Panc1 (cell line): ENCODE data around the gene PLN. TPM values are rescaled to one million over a fixed set of nuclear protein-coding genes. Genes with fewer than 3 reads are reported as not detected.

Experiments used
- ATAC-seq: fragments of 200-7000 bp; cut with Tn5 transposase; 2 replicates; pipeline ENCODE4 v1.9.1; 2020; ENCODE audit warnings: mild to moderate bottlenecking, moderate library complexity
- BruUV-seq: library from RNA; stranded (reverse); fragments of 400-500 nt; replicated peaks from 2 replicates; lab custom pipeline; 2021; lab: Mats Ljungman, UMichigan
- CTCF ChIA-PET: fragments of 300-600 bp; sonication (Branson Sonifier 250); formaldehyde crosslinking; loops from one replicate; lab custom pipeline; 2022; ENCODE audit warnings: antibody characterized with exemption; lab: Charles Lee
- POLR2A ChIA-PET: fragments of 300-600 bp; sonication (Branson Sonifier 250); formaldehyde crosslinking; loops from one replicate; lab custom pipeline; 2022; ENCODE audit warnings: antibody characterized with exemption; lab: Charles Lee
- DNase-seq: peaks from one replicate; pipeline ENCODE4 v3.0.0-alpha.2; 2010; ENCODE audit warnings: low read depth, low spot score
- H3K27ac ChIP-seq: 2 replicates; pipeline ENCODE4 v1.5.1; 2011; ENCODE audit warnings: mild to moderate bottlenecking, low read length, inconsistent platforms
- H3K27me3 ChIP-seq: fragments of 200-500 bp; sonication (Bioruptor generic); 2 replicates; pipeline ENCODE4 v1.6.0; 2014; ENCODE audit warnings: low read length, inconsistent platforms; ENCODE audit not compliant: control insufficient read depth, insufficient read depth
- H3K36me3 ChIP-seq: fragments of 200-500 bp; sonication (Bioruptor generic); 2 replicates; pipeline ENCODE4 v1.5.1; 2014; ENCODE audit warnings: inconsistent platforms, mild to moderate bottlenecking, low read length, moderate library complexity; ENCODE audit not compliant: control insufficient read depth, insufficient read depth
- H3K4me1 ChIP-seq: 2 replicates; pipeline ENCODE4 v1.5.1; 2011; ENCODE audit warnings: inconsistent platforms, mild to moderate bottlenecking, low read length, moderate library complexity; ENCODE audit not compliant: control insufficient read depth, insufficient read depth
- H3K4me3 ChIP-seq, 2 experiments: 2 replicates each; pipeline ENCODE4 v1.5.1; 2011 to 2012; ENCODE audit warnings: low read depth in 2 of 2, low read length in 2 of 2, mild to moderate bottlenecking in 2 of 2, inconsistent platforms in 1 of 2, moderate library complexity in 1 of 2
- H3K9me3 ChIP-seq: fragments of 200-500 bp; sonication (Bioruptor generic); 2 replicates; pipeline ENCODE4 v1.5.1; 2014; ENCODE audit warnings: low read depth, mild to moderate bottlenecking, inconsistent platforms, low read length, moderate library complexity; ENCODE audit not compliant: control insufficient read depth, insufficient read depth
- POLR2AphosphoS5 ChIP-seq: IDR thresholded peaks from 2 replicates; pipeline ENCODE4 v1.6.1; 2012; ENCODE audit warnings: mild to moderate bottlenecking, low read depth, low read length, moderate library complexity
- SIN3A ChIP-seq: IDR thresholded peaks from 2 replicates; pipeline ENCODE4 v1.6.1; 2012; ENCODE audit warnings: low read depth, mild to moderate bottlenecking, low read length, moderate library complexity, borderline replicate concordance; ENCODE audit not compliant: insufficient read depth
- TCF7L2 ChIP-seq: IDR thresholded peaks from 2 replicates; pipeline ENCODE4 v1.6.1; 2011; ENCODE audit warnings: mild to moderate bottlenecking, low read depth, low read length, inconsistent platforms
- in situ Hi-C: cut with HindIII; loops from 2 replicates; pipeline ENCODE4 v1.10.0; 2016; ENCODE audit warnings: low sequenced_read_pairs, low pct_unique_long_range_greater_than_20kb
- intact Hi-C: fragments of 100-400 bp; cut with micrococcal nuclease; formaldehyde crosslinking; loops from one replicate; pipeline ENCODE4 v1.10.0; 2022; ENCODE audit not compliant: unreplicated experiment
- total RNA-seq: library from RNA; stranded (reverse); gene quantifications from one replicate; pipeline ENCODE4 v1.2.1, GENCODE V29; 2021; ENCODE audit not compliant: unreplicated experiment
- TF ChIP-seq, protein P1 (sequence below): fragments of 450-650 bp; IDR thresholded peaks from 2 replicates; pipeline ENCODE4 v1.5.1; 2017; ENCODE audit warnings: mild to moderate bottlenecking
- TF ChIP-seq, protein P2 (sequence below), 2 experiments: IDR thresholded peaks; 2 replicates each; pipeline ENCODE4 v1.6.1; 2011 to 2012; ENCODE audit warnings: low read depth in 2 of 2, control low read depth in 1 of 2, low read length in 1 of 2, mild to moderate bottlenecking in 1 of 2, moderate library complexity in 1 of 2; ENCODE audit not compliant: insufficient read depth in 1 of 2

Gene PLN
- total RNA-seq, 1 experiment from 2014 or later, result not detected

DNA sequence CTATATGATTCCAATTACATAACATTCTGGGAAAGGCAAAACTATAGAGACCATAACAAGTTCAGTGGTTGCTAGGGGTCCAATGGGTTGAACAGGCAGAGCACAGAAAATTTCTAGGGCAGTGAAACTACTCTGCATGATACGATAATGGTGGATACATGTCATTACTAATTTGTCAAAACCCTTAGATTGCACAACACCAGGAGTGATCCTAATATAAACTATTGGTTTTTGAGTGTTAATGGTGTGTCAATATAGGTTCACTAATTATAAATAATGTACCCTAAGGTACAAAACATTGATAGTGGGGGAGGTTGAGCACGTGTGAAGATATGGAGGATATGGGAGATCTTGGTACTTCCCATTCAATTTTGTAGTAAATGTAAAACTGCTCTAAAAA is 42.4 kb upstream of the PLN start:
- BruUV-seq, result no TSS peak
- H3K9me3 ChIP-seq, result no peaks in the 10 kb centered on the region
- no peak overlapping the region for H3K27ac ChIP-seq
- no peaks in the 10 kb centered on the region for H3K4me1 ChIP-seq
- TF ChIP-seq POLR2AphosphoS5 (no peak), TCF7L2 (no peak), SIN3A (no peak)
- TF ChIP-seq, protein P1, sequence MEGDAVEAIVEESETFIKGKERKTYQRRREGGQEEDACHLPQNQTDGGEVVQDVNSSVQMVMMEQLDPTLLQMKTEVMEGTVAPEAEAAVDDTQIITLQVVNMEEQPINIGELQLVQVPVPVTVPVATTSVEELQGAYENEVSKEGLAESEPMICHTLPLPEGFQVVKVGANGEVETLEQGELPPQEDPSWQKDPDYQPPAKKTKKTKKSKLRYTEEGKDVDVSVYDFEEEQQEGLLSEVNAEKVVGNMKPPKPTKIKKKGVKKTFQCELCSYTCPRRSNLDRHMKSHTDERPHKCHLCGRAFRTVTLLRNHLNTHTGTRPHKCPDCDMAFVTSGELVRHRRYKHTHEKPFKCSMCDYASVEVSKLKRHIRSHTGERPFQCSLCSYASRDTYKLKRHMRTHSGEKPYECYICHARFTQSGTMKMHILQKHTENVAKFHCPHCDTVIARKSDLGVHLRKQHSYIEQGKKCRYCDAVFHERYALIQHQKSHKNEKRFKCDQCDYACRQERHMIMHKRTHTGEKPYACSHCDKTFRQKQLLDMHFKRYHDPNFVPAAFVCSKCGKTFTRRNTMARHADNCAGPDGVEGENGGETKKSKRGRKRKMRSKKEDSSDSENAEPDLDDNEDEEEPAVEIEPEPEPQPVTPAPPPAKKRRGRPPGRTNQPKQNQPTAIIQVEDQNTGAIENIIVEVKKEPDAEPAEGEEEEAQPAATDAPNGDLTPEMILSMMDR, result no peak
- TF ChIP-seq, protein P2, sequence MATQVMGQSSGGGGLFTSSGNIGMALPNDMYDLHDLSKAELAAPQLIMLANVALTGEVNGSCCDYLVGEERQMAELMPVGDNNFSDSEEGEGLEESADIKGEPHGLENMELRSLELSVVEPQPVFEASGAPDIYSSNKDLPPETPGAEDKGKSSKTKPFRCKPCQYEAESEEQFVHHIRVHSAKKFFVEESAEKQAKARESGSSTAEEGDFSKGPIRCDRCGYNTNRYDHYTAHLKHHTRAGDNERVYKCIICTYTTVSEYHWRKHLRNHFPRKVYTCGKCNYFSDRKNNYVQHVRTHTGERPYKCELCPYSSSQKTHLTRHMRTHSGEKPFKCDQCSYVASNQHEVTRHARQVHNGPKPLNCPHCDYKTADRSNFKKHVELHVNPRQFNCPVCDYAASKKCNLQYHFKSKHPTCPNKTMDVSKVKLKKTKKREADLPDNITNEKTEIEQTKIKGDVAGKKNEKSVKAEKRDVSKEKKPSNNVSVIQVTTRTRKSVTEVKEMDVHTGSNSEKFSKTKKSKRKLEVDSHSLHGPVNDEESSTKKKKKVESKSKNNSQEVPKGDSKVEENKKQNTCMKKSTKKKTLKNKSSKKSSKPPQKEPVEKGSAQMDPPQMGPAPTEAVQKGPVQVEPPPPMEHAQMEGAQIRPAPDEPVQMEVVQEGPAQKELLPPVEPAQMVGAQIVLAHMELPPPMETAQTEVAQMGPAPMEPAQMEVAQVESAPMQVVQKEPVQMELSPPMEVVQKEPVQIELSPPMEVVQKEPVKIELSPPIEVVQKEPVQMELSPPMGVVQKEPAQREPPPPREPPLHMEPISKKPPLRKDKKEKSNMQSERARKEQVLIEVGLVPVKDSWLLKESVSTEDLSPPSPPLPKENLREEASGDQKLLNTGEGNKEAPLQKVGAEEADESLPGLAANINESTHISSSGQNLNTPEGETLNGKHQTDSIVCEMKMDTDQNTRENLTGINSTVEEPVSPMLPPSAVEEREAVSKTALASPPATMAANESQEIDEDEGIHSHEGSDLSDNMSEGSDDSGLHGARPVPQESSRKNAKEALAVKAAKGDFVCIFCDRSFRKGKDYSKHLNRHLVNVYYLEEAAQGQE (IDR thresholded peaks at IDR 0.05; ENCODE audit: insufficient read depth in 1 of 2, low read depth in 2 of 2, low read length in 1 of 2), result no peak
- DNase-seq (no peak), ATAC-seq (no peak)
- H3K4me3 ChIP-seq, result no peak overlapping the region
- ChIA-PET POLR2A (no interaction called here), CTCF (no interaction called here)
- in situ Hi-C loops, result no loop called here
- no peaks in the 10 kb centered on the region for H3K36me3 ChIP-seq
- no peaks in the 10 kb centered on the region for H3K27me3 ChIP-seq
- intact Hi-C loops, result loop anchor here (10.0 kb wide), 1 partner anchor 531 kb away; no protein-coding TSS in a partner anchor

DNA sequence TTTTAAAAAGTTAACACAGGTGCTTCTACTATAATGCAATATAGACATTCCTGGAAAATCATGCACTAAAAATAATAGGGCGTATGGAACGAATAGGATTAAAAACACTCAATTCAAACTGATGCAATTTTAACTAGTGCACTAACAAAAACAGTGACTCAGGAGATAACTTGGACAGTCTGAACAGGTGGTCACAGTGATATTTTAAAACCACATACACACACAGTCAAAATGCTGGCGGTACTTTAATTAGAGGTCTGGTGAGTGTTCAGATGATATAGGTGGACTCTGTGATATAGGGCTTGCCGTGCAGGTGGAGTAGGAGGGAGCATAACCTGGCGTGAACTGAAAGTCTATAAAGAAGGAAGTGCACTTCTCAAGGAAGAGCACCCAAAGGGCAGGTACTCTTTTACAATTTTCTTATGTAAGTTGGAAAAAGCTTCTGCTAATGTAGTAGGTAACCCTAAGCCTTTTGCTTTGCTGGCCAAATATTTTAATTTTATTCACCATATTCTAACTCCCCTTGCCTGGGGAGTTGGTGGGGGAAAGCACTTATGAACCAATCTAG is 41.9 kb upstream of the PLN start:
- Histone ChIP-seq H3K4me3 (no peak overlapping the region), H3K4me1 (no peaks in the 10 kb centered on the region), H3K36me3 (no peaks in the 10 kb centered on the region), H3K27ac (no peak overlapping the region), H3K27me3 (no peaks in the 10 kb centered on the region), H3K9me3 (no peaks in the 10 kb centered on the region)
- BruUV-seq, result no TSS peak
- no peak for DNase-seq
- ChIA-PET CTCF (no interaction called here), POLR2A (no interaction called here)
- ATAC-seq, result no peak
- in situ Hi-C loops (no loop called here), intact Hi-C loops (loop anchor here (10.0 kb wide), 1 partner anchor 531 kb away; no protein-coding TSS in a partner anchor)
- TF ChIP-seq POLR2AphosphoS5 (no peak), TCF7L2 (no peak)
- TF ChIP-seq, protein P2 (IDR thresholded peaks at IDR 0.05; ENCODE audit: insufficient read depth in 1 of 2, low read depth in 2 of 2, low read length in 1 of 2), result no peak
